Stimulated activated CD8-positive, alpha-beta memory T cell treated with anti-CD3 and anti-CD28 coated beads, Interleukin-12 subunit alpha, Interleukin-12 subunit beta, amount 100 ng/mL, for 24 hours (primary cell): ENCODE measurements around the gene IRS1.
A peak's percentile ranks its signal among the peaks of the same experiment; 100 is the strongest.

Source experiments
- DNase-seq: peaks from one replicate; pipeline ENCODE4 v3.0.0-alpha.2; 2020; ENCODE audit errors: extremely low read depth

The IRS1 gene

DNA sequence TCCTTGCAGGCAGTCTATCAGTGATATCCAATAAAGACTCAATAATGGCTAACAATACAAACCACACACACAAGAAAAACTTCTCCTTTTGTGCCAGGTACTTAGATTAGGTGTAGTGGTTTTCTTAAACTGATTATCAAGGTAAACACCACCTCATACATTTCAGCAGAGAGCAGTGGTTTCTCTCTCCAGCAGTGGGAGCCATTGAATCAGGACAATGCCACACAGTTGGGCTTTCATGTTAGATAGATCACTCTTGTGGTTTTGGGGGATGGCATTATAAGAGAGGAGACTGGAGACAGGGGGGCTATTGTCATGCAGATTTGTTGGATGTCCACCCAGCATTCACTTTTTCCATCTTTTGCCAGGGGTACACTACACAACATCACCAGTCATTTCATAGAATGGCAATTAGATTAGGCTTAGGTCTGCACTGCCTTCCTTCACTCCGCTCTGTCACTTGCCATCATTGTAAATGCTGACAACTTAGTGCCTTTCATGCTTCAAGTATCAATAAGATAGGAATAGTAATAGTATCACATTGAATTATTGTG is 13.6 kb upstream of the IRS1 start:
- DNase-seq = no peak

DNA sequence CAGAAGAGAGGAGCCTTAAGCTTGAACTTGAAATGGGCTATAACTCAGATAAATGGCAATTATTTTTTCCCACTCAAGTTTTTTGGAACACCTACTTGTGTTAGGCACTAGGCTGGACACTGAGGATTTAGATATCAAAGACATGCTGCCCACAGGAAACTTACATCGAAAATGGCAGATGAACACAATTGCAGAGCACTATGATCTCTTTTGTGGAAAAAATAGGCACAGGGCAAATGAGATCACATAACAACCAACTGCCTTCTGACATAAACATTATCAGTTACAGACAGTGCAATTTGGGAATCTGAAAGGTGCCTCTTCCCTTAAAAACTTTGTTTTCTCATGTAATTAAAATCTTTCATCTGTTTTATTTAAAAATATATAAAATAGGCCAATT is 3.8 kb upstream of the IRS1 start:
- DNase-seq = no peak

DNA sequence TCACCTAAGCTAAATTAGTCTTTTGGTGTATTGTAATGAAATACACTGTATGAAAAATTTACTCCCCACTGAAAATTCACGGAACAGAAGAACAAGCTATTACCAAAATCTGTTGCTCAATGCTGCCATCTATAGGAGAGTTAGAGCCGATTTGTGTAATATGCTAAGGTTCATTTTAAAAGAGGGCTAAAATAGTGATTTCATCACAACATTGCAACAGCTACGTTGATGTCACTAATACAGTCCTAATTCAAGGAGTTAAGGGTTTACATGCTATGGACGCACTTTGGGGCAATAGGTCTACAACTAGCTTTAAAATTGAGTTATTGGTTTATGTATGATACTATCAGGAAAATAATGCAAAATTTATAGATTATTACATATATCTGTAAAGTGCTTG is 3.0 kb upstream of the IRS1 start:
- no peak for DNase-seq

DNA sequence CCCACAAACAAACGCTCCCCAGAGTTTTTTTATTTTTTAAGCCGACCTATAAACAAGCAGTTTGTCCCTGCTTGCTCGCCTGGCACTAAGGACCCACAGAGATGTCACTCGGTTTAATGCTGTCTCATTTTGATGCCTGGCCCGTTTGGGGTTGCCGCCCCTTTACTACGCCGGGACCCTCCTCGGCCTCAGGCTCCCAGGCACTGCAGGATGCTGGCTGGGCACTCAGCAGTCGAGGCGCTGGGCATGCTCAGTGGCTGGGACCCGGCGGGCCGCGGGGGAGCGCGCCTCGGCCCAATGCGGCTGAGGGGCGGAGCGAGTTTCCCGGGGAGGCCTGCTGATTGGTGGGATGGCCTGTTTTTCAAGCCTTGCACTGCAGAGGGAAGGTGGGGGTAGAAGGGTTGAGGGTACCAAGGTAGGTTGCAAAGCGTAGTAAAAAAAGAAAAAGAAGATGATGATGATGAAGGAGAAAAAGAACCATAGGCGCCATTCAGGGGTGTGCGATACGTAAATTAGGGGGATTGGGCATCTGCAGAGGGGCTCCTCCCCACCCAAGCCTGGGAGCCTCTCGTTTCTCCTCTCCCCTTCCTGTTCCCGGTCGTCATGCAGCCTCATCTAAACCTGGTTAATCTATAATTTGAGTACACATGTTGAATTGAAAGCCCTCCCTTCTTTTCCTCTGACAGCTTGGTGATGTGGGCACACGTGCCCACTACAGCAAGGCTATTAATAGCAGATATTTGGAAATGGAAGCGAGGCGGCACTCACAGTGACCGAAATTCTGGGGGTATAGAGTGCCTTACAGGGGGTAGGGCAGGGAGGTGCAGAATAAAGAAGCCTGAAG is 1.5 kb upstream of the IRS1 start:
- DNase-seq = peak; percentile 55

DNA sequence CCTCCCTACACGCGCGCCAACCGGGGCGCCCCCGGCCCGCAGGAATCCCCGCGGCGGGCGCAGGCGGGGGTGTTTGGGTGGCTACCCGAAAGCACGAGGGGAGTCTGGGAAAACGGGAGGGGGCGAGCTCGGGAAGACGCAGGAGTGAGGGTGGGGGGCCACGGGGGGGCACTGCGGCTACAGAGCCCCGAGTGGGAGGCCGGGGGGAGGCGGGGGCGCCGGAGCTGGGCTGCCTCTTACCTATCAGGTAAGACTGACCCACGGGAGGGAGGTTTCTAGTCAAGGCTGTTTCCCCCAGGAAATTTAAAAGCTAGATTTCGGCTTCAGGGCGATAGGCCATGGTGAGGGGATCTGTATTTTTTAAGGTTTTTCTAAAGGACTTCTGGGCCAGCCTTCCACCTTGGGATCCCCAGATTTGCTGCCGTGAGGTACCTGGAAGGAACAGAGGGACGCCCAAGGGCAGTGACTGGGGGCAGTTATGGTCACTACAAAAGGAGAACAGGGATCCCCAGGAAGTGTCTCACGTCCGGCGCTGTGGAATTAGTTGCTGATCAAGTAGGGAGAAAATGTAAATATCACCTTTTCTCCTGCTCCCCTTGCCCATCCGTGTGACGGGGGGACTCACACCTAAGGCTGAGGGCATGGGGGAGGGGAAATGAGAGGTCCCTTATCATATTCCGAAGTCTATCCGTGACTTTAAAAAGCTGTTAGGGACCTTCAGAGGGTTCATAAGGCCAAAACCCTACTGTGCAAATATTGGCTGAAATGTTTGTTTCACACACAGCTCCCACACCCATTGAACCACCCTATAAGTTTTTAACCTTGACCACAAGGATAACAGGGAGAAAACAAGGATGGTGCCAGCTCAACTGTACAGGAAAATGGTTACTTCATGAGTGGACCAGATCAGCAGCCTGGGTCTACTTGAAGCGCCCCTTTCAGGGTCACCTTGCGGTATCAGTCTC is 638 bp upstream of the IRS1 start:
- no peak for DNase-seq

DNA sequence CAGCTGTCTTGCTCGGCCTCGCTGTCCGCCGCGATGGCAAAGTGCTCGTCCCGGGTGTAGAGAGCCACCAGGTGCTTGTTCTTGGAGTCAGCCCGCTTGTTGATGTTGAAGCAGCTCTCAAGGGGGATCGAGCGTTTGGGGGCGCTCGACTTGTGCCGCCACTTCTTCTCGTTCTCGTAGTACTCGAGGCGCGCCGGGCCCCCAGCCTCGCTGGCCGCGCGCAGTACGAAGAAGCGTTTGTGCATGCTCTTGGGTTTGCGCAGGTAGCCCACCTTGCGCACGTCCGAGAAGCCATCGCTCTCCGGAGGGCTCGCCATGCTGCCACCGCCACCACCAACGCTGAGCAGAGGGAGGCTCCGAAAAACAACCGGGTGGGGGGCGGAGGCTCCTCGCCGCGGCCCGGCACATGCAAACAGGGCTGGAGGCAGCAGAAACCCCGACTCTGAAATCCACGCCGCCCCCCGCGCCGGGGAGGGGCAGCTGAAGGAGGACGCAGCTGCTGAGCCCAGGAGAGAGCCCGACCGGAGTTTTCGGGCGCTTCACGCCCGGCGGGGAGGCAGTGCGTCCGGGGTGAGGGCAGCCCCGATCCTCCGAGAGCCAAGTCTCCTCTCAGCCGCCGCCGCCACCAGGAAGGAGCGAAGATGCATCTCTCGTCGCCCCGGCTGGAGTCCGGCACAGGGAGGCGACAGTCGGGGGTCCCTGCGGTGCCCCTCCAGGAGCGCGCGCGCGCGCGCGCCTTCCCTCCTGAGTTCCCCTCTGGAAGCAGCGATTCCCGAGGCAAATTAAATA is 1.0 kb downstream of the IRS1 start:
- DNase-seq = no peak

DNA sequence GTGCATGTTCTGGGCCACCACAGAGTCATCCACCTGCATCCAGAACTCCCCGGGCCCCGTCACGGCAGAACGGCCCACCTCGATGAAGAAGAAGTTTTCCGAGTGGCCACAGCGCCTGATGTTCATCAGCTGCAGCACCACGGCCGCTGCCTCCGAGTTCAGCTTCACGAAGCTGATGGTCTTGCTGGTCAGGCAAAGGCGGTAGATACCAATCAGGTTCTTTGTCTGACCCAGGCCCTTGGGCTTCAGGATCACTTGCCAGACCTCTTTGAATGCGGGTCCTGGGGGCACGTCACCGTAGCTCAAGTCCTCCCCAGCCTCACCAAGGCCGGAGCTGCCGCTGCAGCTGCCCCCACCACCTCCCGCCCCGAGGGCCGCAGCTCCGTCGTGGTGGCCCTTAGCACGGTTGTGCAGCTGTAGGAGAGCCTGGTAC is 1.6 kb downstream of the IRS1 start:
- DNase-seq = no peak

DNA sequence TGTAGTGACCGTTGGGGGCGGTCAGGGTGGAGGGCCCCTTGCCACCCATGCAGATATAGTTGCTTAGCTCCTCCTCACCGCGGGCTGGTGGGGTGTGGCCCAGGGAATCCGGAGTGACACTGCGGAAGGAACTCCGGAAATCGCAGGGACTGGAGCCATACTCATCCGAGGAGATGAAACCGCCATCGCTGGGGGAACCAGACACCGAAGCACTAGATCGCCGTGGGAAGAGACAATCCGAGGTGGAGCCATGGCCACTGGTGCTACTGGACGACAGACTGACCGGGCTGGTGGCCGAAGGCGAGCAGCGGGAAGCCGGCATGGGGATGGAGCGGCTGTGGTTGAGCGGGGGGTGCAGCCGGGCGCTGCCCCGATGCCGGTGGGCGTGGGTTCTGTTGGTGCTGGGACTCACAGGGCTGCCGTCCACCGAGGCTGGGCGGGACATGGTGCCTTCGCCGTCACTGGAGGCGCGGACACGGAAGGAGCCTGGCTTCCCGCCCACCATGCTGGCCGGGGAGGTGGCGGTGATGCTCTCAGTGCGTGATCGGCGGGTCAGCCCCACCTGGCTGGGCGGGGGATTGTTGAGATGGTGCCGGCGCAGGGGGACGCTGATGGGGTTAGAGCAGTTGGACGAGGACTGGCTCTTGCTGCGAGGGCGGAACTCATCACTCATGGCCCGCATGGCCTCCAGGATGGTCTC is 2.2 kb downstream of the IRS1 start:
- DNase-seq = no peak

DNA sequence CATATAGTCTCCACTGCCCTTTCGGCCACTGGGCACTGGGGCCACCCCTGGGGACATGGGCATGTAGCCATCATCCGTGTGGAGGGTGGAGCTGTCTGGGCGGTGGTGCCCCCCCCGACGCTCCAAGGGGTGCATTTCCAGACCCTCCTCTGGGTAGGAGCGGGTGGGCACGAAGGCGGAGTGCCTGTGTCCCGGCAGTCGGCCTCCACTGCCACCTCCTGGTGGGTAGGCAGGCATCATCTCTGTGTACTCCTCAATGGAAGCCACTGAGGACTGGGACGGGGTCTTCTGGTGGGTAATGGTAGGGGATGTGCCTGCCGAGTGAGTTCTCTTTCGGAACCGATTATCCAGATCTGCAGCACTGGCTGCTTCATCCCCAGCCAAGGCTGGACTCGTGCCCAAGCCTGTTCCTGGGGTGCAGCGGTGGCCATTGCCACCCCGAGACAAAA is 2.8 kb downstream of the IRS1 start:
- DNase-seq = no peak

DNA sequence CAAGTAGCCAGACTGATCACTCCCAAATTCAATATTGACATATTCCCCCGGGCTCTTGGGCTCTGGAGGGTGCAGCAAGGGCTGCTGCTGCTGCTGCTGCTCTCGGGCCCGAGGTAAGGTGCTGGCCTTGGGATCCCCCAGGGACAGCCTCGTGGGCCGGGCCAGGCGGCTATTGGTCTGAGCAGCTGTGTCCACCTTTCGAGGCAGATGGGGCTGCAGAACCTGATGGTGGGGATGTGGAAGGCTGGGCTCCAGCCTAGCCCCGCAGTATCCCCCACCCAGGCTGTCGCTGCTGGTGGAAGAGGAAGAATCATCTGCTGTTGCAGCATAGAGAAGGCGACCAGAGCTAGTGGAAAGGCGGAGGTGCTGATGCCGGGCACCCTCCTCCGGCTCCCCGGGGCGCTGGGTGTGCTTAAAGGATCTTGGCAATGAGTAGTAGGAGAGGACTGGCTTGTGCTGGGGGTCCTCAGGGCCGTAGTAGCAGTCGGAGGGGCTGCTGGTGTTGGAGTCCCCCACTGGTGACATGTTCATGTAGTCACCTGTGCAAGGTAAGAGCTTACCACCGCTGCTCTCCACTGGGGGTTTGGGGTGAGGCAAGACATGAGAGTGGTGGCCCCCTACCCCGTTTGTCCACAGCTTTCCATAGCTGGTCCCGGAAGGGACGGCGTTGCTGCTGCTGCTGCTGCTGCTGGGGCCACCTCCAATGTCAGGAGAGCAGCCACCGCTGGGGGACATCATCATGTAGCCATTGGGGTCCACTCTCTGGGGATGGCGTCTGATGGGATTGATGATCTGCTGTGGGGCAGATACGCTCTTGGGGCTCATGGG is 3.4 kb downstream of the IRS1 start:
- DNase-seq = no peak

DNA sequence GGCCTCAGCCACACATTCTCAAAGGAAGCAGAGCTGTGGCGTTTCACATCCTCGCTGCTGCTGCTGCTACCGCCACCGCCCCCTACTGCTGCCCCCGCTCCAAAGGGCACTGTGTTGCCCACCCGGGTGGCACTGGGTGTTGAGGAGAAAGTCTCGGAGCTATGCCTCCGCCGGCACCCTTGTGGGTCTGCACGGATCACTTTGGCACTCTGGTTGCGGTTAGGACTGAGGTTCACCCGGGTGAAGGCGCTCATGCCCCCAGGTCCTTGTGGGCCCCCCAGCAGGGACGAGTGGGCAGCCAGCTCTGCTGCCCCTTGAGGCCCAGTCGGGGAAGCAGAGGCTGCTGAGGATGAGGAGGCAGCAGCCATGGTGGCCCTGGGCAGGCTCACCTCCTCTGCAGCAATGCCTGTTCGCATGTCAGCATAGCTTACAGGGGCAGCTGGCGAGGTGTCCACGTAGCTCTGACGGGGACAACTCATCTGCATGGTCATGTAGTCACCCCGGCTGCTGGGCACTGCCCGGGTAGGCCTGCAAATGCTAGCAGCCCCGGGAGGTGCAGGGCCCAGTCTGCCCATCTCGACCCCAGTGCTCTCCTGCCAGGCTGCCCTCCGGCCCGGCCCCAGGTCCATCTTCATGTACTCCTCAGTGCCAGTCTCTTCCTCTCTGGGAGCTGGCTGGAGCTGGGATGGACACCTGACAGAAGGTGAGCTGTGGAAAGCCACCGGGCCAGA is 4.2 kb downstream of the IRS1 start:
- DNase-seq = no peak

DNA sequence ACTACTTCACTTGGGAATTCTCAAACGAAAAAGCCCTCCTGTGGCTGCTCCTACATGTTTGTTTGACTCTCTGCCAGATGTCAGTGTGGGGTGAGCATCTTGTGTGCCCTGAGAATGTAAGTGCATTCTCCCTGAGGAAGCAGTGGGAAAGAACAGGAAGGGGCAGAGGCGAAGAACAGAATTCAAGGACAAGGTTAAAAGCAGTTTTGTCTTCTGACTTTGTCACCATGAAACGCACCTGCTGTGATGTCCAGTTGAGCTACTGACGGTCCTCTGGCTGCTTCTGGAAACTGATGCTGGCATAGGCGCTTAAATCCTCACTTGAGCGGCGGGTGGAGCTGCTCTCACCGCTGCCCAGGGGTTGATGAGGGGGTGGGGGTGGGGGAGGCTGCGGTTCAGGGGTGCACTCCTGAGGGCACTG is 4.9 kb downstream of the IRS1 start:
- no peak for DNase-seq

DNA sequence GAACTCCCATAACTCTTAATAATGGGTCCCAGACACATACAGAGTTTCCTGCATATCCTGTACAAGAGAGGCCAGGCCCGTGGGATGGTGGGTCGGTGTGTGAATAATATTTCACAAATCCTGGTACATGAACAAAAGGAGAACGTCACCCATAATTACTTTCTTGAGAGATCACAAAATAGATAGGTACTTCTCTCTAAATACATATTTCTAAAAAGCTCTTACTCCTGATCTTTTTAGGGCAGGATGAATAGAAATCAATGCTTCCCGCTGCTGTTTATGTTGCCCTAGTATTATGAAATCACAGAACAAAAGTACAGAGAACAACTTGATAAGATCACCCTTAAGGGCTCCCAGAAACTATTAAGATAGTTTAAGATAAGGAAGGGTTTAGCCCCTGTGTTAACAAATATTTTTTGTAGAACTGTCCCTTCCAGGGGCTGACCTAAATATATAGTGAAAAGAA is 5.4 kb downstream of the IRS1 start:
- DNase-seq = no peak

DNA sequence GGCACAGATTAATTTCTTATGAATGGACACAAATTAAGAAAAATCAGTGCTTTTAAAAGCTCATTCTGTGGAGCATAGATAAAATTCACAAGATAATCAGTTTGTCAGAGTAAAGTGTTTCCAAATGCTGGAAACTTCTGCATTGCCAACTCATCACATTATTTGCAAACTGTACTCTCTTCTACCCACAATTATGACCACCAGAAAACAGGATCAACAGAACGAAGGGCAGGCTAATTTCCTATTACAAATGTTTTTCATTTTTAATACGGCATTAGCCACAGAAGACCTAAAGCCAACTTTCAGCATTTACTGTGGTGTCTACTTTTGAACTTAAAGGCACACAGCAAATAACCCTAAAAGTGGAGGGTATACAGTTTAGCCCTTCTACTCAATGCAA is 6.0 kb downstream of the IRS1 start:
- DNase-seq = no peak

DNA sequence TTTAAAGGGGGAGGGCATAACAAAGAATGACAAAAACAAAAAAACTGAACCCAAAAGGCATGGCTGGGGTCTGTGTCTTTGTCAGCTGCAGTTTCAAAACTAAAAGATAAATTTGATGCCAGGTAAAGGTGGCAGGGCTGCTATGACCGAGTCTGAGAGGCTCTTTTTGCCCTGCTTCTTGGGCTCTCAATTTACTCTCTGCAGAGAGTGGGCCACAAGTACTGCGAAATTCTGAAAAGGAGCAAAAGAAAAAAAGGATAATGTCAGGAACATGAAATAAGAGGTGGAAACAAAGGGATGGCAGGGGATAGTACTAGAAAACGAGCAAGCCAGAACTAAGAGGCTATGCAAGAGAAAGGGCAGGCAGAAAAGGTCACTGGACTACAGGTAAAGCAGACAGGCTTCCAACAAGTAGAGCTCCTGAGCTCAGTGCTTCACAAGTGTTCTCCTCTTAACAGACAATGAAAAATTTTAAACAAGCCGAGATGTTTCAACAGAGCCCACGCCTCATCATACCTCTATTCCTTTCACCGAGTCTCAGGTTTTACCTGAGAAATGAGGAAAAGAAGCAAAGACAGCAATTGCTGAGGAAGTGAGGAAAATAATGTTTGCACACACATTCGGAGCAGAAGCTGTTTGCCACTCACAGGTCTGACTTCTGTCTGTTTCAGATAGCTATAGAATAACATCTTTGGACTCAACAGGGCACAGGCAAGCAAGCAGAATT is 7.3 kb downstream of the IRS1 start:
- no peak for DNase-seq

DNA sequence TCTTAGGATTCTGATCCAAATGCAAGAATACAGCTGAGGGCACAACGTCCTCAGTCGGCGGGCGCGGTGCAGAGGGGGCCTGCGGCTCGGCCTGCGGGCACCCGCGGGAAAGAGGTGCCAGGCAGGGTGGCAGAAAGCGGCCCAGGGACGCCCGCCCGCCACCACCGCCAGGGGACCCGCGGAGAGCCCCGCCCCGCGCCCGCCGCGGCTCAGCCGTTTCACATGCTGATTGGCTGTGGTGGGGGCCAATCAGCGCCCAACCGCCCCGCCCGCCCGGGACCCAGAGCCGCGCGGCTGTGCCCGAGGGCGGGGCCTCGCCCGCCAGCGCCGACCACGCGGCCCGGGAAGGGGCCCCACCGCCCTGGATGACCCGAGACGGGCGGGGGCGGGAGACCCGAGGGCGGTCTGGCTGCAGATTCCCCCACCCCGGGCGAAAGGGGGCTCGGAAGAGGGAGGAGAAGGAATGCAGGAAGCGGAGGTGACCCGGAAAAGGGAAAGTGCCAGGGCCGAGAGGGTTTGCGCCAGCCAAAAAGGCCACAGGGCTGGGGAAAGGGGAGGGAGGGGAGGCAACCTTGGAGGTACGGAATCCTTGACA is 8.0 kb downstream of the IRS1 start:
- peak; percentile 78 for DNase-seq

DNA sequence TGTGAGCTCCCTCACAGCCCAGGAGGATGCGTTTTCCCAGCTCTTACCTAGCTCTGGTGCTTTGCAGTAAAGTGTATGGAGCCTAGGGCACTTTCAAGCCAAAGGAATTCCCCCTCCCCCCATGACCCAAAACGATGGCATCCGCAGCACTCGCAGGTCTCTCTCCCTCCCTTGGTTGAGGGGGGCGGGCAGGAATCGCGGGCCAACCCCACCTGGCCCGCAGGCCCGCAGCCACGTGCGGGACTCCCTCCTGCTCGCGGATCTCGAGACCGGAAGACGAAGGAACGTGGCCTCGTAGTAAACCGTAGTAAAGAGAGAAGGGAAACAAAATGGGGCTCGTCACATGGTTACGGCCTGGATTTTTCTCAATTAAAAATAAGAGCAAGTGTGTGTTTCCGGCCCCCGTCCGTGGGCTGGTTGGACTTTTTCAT is 8.5 kb downstream of the IRS1 start:
- DNase-seq = peak; percentile 21

DNA sequence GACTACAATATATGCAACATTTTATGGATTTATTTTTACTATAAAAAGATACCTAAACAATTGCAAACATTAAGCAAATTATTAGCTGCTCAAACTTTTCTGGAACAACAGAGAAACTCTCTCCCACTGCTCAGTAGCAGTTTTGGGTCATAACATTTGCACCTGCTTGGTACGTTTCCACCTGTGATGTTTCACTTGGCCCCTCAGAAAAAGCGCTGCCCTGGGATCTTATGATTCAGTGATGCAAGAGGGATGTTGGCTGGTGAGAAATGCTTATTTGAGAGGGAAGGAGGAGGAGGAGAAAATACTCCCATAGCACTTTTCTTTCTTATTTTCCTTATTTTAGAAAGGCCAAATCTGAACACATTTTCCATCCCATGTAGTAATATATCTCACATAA is 9.2 kb downstream of the IRS1 start:
- DNase-seq = no peak
